Stimulated activated CD4-positive, alpha-beta T cell treated with anti-CD3 and anti-CD28 coated beads, Interleukin-12 subunit alpha, Interleukin-12 subunit beta, amount 100 ng/mL, for 24 hours (primary cell): ENCODE measurements around the gene COTL1.
"Not testable (repeated sequence)": the region's sequence is repeated elsewhere in the genome, so short reads cannot be mapped to it uniquely, and the experiment has no call there.

Experiments used
- DNase-seq, 2 experiments: peaks; one replicate each; pipeline ENCODE4 v3.0.0-alpha.2; 2020; ENCODE audit warnings: low read depth in 2 of 2

Gene COTL1

DNA sequence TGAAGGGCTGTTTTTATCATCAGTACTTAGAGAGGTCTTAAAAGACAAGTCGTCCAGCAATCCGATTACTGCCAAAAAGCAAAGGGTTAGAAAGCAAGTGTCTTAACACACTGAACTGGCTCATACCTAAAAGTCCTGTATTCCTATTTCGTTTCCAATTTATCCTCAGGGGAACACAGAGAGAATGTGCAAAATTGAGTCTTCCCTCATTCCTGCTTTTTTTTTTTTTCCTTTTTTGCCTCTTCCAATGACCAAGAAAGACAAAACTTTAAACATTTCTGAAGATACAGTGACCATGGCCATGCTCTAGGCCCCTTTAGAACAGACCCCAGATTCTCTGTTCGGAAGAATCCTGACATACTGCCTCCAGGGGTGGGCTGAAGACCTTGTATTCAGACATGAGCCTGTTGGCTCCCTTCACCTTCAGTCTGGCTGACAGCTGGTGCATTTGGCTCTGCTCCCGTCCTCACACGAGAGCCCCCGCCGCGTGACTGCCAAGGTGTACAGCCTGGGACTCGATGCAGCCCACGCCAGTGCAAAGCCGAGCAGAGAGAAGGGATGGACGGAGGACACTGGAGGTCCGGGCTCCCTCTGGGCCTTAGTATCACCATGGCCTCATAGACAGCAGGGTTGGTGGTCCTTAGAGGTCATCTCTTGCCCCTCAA lies 47.0 kb downstream of the COTL1 start:
- no peak for DNase-seq

- DNase-seq = no peak
These were observed 48.4 kb downstream of the COTL1 start for GRCh38 chr16:84569382-84569987.

GRCh38 chr16:84568066-84568465 lies 49.8 kb downstream of the COTL1 start:
- DNase-seq = no peak

DNA sequence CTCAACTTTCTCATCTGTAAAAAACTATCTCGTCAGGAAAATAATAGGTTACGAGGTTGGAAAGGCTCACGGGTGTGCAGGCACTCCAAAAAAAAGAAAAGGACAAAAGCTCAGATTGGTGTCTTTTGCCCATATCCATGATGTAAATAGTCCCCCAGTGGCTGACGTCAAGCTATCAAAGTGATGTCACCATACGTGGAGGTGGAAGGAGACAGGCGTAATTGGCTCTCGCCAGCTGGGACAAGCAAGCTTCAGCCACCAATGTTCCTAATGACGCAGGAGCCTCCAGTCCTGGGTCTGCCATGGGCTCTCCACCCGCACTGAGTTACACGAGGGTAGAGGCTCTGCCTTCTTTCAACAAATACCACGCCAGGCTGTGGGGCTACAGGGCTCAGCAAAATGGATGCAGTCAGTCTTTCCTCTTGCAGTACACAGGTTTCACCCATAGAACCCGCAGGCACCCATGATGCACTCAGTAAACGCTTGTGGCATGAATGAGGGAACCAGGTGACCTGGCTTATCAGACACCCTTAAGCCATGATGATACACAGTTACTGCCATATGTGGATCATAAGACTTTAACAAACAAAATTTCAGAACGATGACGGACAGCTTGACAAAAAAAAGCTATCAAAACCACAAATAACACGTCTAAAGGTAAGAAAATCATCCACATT lies 50.5 kb downstream of the COTL1 start:
- DNase-seq = no peak

- DNase-seq = no peak
These were observed 51.2 kb downstream of the COTL1 start for GRCh38 chr16:84566545-84567257.

DNA sequence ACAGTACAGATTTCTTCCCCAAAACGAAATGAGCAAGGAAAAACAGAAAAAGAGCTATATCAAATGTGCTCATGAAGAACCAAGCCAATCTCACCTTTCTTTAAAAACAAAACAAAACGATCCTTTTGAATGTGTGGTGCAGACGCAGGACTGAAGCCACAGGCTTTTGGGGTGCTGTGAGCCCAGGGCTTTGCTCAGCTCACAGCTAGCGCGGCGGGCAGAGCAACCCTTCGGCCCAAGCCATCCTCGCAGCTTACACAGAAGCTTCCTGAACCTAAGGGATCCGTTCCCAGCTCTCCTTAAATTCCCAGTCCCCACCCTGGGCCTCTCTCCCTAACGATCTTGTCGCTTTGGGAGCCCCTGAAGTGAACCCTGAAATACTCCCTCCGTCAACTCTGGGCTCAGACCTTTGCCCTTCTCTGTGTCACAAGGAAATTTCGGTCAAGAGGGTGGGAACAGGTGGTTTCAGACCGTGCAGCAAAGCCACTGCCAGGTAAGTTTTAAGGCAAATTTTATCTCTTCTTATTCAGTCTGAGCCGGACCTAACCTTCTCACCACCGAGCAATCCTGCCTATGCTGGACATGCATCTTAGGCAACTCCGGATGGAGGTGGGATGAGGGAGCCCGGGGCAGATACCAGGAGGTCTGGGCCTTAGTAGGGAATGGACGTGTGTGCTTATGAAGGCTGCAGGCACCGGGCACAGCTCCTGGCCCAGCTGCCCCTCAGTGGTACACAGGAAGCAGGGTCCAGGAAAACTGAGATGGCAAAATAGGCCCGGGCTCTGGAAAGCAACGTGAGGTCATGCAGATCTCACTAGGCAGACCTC lies 52.0 kb downstream of the COTL1 start:
- DNase-seq = no peak

DNA sequence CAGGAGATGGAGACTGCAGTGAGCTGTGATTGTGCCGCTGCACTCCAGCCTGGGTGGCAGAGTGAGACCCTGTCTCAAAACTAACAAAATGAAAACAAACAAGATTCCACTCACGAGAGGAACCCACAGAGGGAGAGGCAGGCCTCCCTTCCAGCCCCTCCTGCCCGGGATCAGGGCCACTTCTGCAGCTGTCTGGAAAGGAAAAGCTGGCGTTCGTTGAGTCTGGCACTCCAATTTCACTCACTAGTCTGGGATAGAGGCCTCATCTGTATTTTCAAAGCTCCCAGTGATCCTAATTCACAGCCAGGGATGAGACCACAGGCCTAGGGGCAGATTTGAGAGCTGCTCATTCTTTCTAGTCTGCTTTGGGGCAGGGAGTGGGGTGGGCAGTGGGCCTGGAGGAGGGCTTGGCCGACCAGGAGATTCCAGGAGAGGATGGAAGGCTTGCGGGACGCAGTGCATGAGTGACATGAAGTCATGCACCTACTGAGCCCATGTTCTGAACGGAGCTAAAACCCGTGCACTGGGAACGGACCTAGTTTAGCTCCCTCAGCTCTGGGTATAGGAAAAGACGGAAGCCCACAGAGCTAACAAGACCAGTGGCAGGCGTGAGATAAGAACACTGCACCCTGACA lies 54.0 kb downstream of the COTL1 start:
- no peak for DNase-seq

DNA sequence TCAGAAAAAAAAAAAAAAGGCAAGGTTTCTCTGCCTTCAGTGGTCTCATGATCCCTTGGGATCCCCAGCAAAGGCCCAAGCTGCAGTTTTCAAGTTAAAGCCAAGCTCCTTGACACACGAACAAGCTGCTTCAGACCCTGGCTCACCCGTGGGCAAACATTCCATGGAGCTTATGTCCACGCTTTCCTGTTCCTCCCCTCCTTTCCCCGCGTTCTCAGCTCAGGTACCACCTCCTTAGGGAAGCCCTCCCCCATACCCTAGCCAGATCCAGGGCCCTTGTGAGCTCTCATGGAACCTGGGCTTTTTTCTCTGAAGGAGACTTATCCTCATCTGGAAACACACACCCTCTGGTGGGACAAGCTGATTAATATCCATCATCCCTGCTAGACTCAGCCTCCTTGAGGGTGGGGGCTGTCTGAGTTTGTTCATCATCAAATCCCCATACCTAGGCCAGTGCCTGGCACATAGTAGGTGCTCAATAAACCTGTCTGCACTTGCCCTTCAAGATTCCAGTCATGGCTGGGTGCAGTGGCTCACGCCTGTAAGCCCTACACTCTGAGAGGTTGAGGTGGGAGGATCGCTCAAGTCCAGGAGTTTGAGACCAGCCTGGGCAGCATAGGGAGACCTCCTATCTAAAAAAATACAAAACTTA lies 54.7 kb downstream of the COTL1 start:
- no peak for DNase-seq

DNA sequence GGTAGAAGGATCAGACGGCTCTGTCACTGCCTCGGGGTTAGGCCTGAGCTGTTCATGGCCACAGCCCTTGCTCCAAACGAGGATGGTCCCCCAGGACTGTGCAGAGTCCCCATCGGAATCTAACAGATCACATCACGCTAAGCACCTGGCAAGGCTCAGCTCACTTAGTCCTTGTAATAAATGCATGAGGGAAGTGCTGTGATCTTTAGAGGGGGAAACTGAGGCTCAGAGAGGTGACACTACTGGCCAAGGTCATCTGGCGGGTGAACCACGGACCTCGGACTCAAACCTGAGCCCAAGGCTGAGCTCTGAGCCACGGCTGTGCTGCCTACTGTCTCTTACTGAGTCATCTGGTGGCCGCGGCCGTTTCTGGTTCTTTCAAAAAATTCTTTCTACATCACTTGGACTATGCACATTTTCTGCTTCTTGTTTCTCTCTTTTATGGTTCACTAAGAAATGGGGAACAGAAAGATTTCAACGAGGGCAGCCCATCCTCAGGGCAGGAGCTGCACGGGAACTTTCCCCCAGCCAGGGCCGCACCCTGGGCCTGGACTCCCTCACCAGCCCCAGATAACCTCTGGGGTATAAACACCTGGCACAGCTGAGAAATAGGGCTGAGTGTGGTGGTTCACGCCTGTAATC lies 55.6 kb downstream of the COTL1 start:
- DNase-seq = no peak

DNA sequence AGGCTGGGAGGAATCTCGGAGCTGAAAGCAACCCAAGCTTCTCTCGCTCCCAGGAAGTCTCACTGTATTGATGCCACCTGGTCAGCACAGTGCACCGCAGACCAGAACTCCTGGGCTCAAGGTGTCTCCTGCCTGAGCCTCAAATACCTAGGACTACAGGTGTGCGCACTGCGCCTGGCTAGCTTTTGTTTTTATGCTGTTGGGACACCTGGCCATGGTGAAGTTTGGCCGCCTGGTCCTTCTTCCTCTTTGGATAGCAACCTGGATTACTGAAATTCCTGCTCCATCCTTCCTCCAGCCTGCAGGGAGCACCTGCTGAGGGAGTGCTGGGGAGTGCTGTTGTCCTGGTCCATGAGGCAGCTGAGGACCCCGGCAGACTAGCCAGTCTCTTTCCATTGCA lies 56.6 kb downstream of the COTL1 start:
- DNase-seq = no peak

DNA sequence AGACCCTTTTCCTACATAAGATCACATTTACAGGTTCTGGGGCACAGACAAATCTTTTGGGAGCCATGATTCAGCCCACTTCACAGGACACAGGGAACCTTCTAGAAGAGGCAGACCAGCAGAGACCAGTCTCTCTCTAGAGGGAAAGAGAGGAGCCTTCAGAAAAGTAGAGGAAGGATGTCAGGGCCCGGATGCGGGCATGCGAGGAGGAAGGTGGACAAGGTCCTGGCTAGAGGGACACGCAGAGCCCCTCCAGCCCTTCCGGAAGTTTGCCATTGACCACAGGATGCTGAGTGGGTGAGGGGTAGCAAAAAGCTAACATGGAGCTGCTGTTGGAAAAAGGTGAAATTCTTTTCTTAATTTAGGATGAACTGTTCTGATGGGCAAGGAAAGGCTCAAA lies 57.6 kb downstream of the COTL1 start:
- no peak for DNase-seq

GRCh38 chr16:84559311-84559932 lies 58.5 kb downstream of the COTL1 start:
- no peak for DNase-seq

- not testable (repeated sequence) for DNase-seq
These were observed 59.0 kb downstream of the COTL1 start for GRCh38 chr16:84558850-84559249.

- DNase-seq = no peak
These were observed 60.4 kb downstream of the COTL1 start for GRCh38 chr16:84557504-84557903.

DNA sequence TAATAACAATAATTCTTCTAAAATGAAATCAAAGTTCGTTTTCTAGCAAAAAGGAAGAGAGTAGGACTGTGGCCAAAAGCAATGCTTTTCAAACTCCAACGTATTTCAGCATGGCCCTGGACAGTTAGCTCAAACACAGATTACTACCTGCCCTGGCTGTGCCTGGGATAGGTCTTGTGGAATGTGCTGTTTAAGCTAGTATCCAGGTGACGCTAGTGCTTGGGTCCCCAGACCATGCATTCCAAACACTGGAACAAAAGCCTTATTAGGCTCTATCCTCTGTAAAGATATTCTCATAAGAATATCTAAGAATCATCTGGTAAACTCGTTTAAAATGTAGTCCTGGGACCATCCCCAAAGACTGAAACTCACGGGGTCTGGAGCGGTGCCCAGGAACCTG lies 60.8 kb downstream of the COTL1 start:
- DNase-seq = no peak

DNA sequence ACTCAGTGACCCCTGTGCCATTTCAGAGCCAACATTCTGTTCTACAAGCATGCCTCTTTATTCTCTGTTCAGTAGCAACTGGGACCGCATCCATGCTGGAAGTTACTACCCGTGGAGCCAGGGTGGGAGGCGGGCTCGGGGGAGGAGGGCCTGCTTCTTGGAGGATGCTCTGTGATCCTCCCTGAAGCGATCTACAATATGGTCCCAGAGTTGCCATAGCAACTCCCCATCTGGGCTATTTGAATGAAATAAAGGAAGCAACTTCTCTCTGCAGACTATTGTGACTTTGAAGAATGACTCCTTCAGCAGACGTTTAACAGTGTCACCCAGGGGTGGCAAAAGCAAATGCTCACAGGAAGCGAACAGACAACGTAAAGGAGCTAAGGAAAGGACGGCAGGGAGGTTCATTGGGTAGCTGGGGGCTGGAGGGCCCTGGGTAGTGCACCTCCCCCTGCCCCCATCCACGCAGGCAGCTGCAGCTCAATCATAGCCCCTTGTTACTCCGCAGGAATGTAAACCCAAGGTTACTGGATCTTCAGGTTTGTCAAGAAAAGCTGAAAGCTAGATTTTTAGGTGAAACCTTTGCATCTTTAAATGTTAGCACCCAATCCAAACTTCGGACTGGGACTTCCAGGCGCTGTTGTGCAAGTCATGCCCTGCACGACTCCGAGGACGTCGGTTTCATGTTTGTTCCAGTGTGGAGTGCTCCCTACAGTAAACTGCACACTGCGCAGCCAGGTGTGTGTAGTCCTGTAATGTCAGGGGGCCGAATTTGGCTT lies 62.3 kb downstream of the COTL1 start:
- no peak for DNase-seq

DNA sequence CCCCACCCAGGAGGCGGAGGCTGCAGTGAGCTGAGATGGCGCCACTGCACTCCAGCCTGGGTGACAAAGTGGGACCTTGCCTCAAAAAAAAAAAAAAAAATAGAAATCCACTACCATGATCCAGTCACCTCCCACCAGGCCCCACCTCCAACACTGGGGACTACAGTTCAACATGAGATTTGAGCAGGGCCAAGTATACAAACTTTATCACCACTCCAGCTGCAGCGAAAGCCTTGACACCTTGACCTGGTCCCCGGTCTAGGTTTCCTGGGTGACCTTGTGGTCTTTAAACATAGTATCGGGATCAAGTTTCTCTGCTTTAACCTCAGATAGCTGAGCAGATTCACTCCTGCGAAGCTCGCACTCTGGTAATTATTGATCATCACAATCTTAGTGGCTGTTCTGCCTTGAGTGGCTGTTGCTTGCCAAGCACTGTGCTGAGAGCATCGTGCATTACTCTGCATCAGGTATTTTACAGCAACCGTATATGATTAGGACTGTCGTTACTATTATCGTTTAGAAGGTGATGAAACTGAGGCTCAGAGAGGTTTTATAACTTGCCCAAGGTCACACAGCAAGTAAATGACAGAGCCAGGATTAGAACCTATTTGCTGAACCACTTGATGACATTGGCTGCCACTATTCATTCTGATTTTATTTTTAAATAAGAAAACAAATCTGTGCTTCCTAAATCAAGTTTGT lies 63.1 kb downstream of the COTL1 start:
- no peak for DNase-seq

DNA sequence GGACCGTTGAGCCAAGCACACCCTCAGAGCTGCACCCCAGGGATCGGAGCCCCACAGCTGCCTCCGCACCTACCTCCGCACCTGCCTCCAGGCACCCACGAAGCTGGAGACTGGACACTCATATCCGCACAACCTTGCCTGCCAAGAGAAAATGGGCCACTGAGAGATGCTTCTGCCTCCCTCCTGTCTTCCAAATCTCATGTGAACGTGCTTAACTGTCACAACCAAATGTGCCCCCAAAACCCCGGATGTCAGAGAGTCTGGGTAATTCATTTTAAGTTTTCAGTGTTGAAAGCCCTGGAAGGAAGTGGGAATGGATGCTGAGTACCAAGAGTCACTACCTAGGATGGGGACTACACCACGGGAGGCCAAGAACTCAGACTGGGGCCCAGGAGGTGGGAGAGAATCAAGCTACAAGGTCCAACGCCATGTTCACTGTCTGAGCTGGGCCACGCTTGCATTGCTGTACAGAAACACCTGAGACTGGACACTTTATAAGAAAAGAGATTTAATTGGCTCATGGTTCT lies 63.9 kb downstream of the COTL1 start:
- DNase-seq = peak in 1 of 2 experiments; percentile 36
